A673 (cell line): ENCODE measurements around the gene DSCAML1. TPM values are rescaled to one million over a fixed set of nuclear protein-coding genes. Genes with fewer than 3 reads are reported as not detected.

Source experiments
- BruUV-seq: library from RNA; stranded (reverse); fragments of 400-500 nt; replicated peaks from 2 replicates; lab custom pipeline; 2021; lab: Mats Ljungman, UMichigan
- CTCF ChIA-PET: fragments of 300-600 bp; sonication (Branson Sonifier 250); formaldehyde crosslinking; loops from one replicate; lab custom pipeline; 2022; ENCODE audit warnings: antibody characterized with exemption; lab: Charles Lee
- POLR2A ChIA-PET: fragments of 300-600 bp; sonication (Branson Sonifier 250); formaldehyde crosslinking; loops from one replicate; lab custom pipeline; 2022; ENCODE audit warnings: antibody characterized with exemption; ENCODE audit not compliant: low non-redundant PET; lab: Charles Lee
- DNase-seq: peaks from one replicate; pipeline ENCODE4 v3.0.0-alpha.2; 2015; ENCODE audit warnings: low spot score
- H3K27ac ChIP-seq: fragments of 200-600 bp; sonication (generic); 2 replicates; pipeline ENCODE4 v1.5.1; 2016; ENCODE audit warnings: mixed run types, low read depth, mild to moderate bottlenecking, mixed read lengths, antibody characterized with exemption, low read length; ENCODE audit not compliant: poor library complexity, severe bottlenecking
- H3K27me3 ChIP-seq: fragments of 200-600 bp; sonication (generic); replicated peaks from 2 replicates; pipeline ENCODE4 v1.6.1; 2017; ENCODE audit warnings: mixed run types, low read depth, mild to moderate bottlenecking, mixed read lengths, antibody characterized with exemption, low read length; ENCODE audit not compliant: insufficient read depth, poor library complexity
- H3K36me3 ChIP-seq: fragments of 200-600 bp; sonication (generic); 2 replicates; pipeline ENCODE4 v1.6.1; 2016; ENCODE audit warnings: mixed run types, mild to moderate bottlenecking, mixed read lengths, antibody characterized with exemption, low read length; ENCODE audit not compliant: insufficient read depth, poor library complexity, severe bottlenecking
- H3K4me1 ChIP-seq: fragments of 200-600 bp; sonication (generic); 2 replicates; pipeline ENCODE4 v1.6.1; 2017; ENCODE audit warnings: mixed run types, mild to moderate bottlenecking, mixed read lengths, antibody characterized with exemption, low read length; ENCODE audit not compliant: insufficient read depth, poor library complexity, severe bottlenecking
- H3K4me3 ChIP-seq: fragments of 200-600 bp; sonication (generic); 2 replicates; pipeline ENCODE4 v1.5.1; 2016; ENCODE audit warnings: low read depth, mixed run types, mild to moderate bottlenecking, mixed read lengths, low read length; ENCODE audit not compliant: poor library complexity, severe bottlenecking
- H3K9me3 ChIP-seq: fragments of 200-600 bp; sonication (generic); 2 replicates; pipeline ENCODE4 v1.6.1; 2016; ENCODE audit warnings: mixed run types, low read depth, mild to moderate bottlenecking, mixed read lengths, antibody characterized with exemption, low read length; ENCODE audit not compliant: poor library complexity, severe bottlenecking
- CTCF ChIP-seq: fragments of 300-800, 200-600 bp; sonication (generic); conservative IDR thresholded peaks from 2 replicates; pipeline ENCODE4 v1.5.1; 2017; ENCODE audit warnings: low read depth, mild to moderate bottlenecking, antibody characterized with exemption, low read length, moderate library complexity, mixed read lengths
- EZH2 ChIP-seq: fragments of 200-600 bp; sonication (generic); IDR thresholded peaks from 2 replicates; pipeline ENCODE4 v1.6.1; 2017; ENCODE audit warnings: borderline replicate concordance, low read depth, mild to moderate bottlenecking, mixed read lengths, antibody characterized with exemption, low read length; ENCODE audit not compliant: poor library complexity, severe bottlenecking
- intact Hi-C: fragments of 100-400 bp; cut with micrococcal nuclease; formaldehyde crosslinking; loops from one replicate; pipeline ENCODE4 v1.10.0; 2022; ENCODE audit not compliant: unreplicated experiment
- total RNA-seq: library from RNA; stranded (reverse); gene quantifications from 2 replicates; pipeline ENCODE4 v1.2.3, GENCODE V29; 2021

DSCAML1 gene
- total RNA-seq, 1 experiment from 2014 or later = not detected

- POLR2A ChIA-PET = no interaction called here
- DNase-seq = no peak
- no peaks in the 10 kb centered on the region for H3K9me3 ChIP-seq
- no peak overlapping the region for H3K27ac ChIP-seq
- TF ChIP-seq EZH2 (no peak), CTCF (no peak)
- H3K4me3 ChIP-seq = no peak overlapping the region
- intact Hi-C loops = no loop called here
- CTCF ChIA-PET = no interaction called here
- H3K27me3 ChIP-seq = no peaks in the 10 kb centered on the region
- no peaks in the 10 kb centered on the region for H3K4me1 ChIP-seq
- no TSS peak for BruUV-seq
- H3K36me3 ChIP-seq = no peaks in the 10 kb centered on the region
Measured at GRCh38 chr11:117720061-117720511, 76.9 kb downstream of the DSCAML1 start.

- no peaks in the 10 kb centered on the region for H3K27me3 ChIP-seq
- ChIA-PET CTCF (no interaction called here), POLR2A (no interaction called here)
- H3K36me3 ChIP-seq = no peaks in the 10 kb centered on the region
- no peak overlapping the region for H3K4me3 ChIP-seq
- H3K9me3 ChIP-seq = no peaks in the 10 kb centered on the region
- TF ChIP-seq CTCF (no peak), EZH2 (no peak)
- no peak for DNase-seq
- BruUV-seq = no TSS peak
- intact Hi-C loops = no loop called here
- no peak overlapping the region for H3K27ac ChIP-seq
- no peaks in the 10 kb centered on the region for H3K4me1 ChIP-seq
Measured at GRCh38 chr11:117719480-117719879, 77.5 kb downstream of the DSCAML1 start.

- no peaks in the 10 kb centered on the region for H3K36me3 ChIP-seq
Measured at GRCh38 chr11:117717485-117718314, 79.3 kb downstream of the DSCAML1 start.

More at GRCh38 chr11:117717485-117718314, 79.3 kb downstream of the DSCAML1 start:
- TF ChIP-seq EZH2 (no peak), CTCF (no peak)
- BruUV-seq = no TSS peak
- POLR2A ChIA-PET = interaction anchor here (0.9 kb wide), 1 partner anchor 50 kb away, joined by 3 read pairs; no protein-coding TSS in a partner anchor
- no peaks in the 10 kb centered on the region for H3K4me1 ChIP-seq
- intact Hi-C loops = no loop called here
- H3K27ac ChIP-seq = no peak overlapping the region
- CTCF ChIA-PET = no interaction called here
- H3K4me3 ChIP-seq = no peak overlapping the region
- no peaks in the 10 kb centered on the region for H3K9me3 ChIP-seq
- H3K27me3 ChIP-seq = no peaks in the 10 kb centered on the region
- DNase-seq = no peak
